ENCODE data around the gene CDC40. TPM values are rescaled to one million over a fixed set of nuclear protein-coding genes. Genes with fewer than 3 reads are reported as not detected.
"Not testable (repeated sequence)": the region's sequence is repeated elsewhere in the genome, so short reads cannot be mapped to it uniquely, and the experiment has no call there.

CDC40 gene
- total RNA-seq, 1 donor = 27.5 TPM

GRCh38 chr6:110226261-110226660 is 46.0 kb downstream of the CDC40 start:
- Histone ChIP-seq H2AFZ (ENCODE audit: low read length) (no peak overlapping the region), H3K4me2 (ENCODE audit: insufficient read depth, low read length) (no peak overlapping the region), H3K4me3 (ENCODE audit: insufficient read depth, low read length) (no peak overlapping the region), H3K27ac (ENCODE audit: low read depth, low read length) (no peak overlapping the region), H3K36me3 (ENCODE audit: insufficient read depth, low read length) (peaks cover 8% of the 10 kb centered on the region), H4K20me1 (ENCODE audit: insufficient read depth, low read length) (no peaks in the 10 kb centered on the region), H3K79me2 (ENCODE audit: insufficient read depth, low read length) (no peaks in the 10 kb centered on the region), H3K27me3 (ENCODE audit: insufficient read depth, low read length) (no peaks in the 10 kb centered on the region), H3K4me1 (ENCODE audit: insufficient read depth, low read length) (no peaks in the 10 kb centered on the region), H3K9me3 (ENCODE audit: low read depth, low read length) (no peaks in the 10 kb centered on the region)
- no peak for TF ChIP-seq CTCF (IDR thresholded peaks at IDR 0.05; ENCODE audit: extremely low read depth, low read depth, low read length)
- no peak for DNase-seq (ENCODE audit: insufficient read length, low spot score, missing footprints)

- H4K20me1 ChIP-seq (ENCODE audit: insufficient read depth, low read length) = no peaks in the 10 kb centered on the region
- DNase-seq (ENCODE audit: insufficient read length, low spot score, missing footprints) = no peak
- no peaks in the 10 kb centered on the region for H3K9me3 ChIP-seq (ENCODE audit: low read depth, low read length)
- H3K4me2 ChIP-seq (ENCODE audit: insufficient read depth, low read length) = no peak overlapping the region
- TF ChIP-seq CTCF (IDR thresholded peaks at IDR 0.05; ENCODE audit: extremely low read depth, low read depth, low read length) = no peak
- peaks cover 7% of the 10 kb centered on the region for H3K4me1 ChIP-seq (ENCODE audit: insufficient read depth, low read length)
- H3K27ac ChIP-seq (ENCODE audit: low read depth, low read length) = peak overlapping the region; percentile 49
- no peaks in the 10 kb centered on the region for H3K79me2 ChIP-seq (ENCODE audit: insufficient read depth, low read length)
- no peaks in the 10 kb centered on the region for H3K27me3 ChIP-seq (ENCODE audit: insufficient read depth, low read length)
- H3K4me3 ChIP-seq (ENCODE audit: insufficient read depth, low read length) = no peak overlapping the region
- H3K36me3 ChIP-seq (ENCODE audit: insufficient read depth, low read length) = peaks cover 3% of the 10 kb centered on the region
- H2AFZ ChIP-seq (ENCODE audit: low read length) = no peak overlapping the region
These were observed 52.2 kb downstream of the CDC40 start for GRCh38 chr6:110232450-110232849.

- no peaks in the 10 kb centered on the region for H3K27me3 ChIP-seq (ENCODE audit: insufficient read depth, low read length)
- H3K9me3 ChIP-seq (ENCODE audit: low read depth, low read length) = no peaks in the 10 kb centered on the region
- TF ChIP-seq CTCF (IDR thresholded peaks at IDR 0.05; ENCODE audit: extremely low read depth, low read depth, low read length) = no peak
- H3K36me3 ChIP-seq (ENCODE audit: insufficient read depth, low read length) = peaks cover 3% of the 10 kb centered on the region
- peak overlapping the region; percentile 52 for H3K4me2 ChIP-seq (ENCODE audit: insufficient read depth, low read length)
- DNase-seq (ENCODE audit: insufficient read length, low spot score, missing footprints) = no peak
- no peaks in the 10 kb centered on the region for H4K20me1 ChIP-seq (ENCODE audit: insufficient read depth, low read length)
- H2AFZ ChIP-seq (ENCODE audit: low read length) = no peak overlapping the region
- no peaks in the 10 kb centered on the region for H3K79me2 ChIP-seq (ENCODE audit: insufficient read depth, low read length)
- H3K4me1 ChIP-seq (ENCODE audit: insufficient read depth, low read length) = peaks cover 7% of the 10 kb centered on the region
- H3K27ac ChIP-seq (ENCODE audit: low read depth, low read length) = peak overlapping the region; percentile 41
- no peak overlapping the region for H3K4me3 ChIP-seq (ENCODE audit: insufficient read depth, low read length)
These were observed 53.6 kb downstream of the CDC40 start for GRCh38 chr6:110233770-110234374.

GRCh38 chr6:110236007-110236406 is 55.8 kb downstream of the CDC40 start:
- H2AFZ ChIP-seq (ENCODE audit: low read length); H3K27ac ChIP-seq (ENCODE audit: low read depth, low read length); DNase-seq (ENCODE audit: insufficient read length, low spot score, missing footprints): not testable (repeated sequence)

More at GRCh38 chr6:110236007-110236406, 55.8 kb downstream of the CDC40 start:
- not testable (repeated sequence) for H4K20me1 ChIP-seq (ENCODE audit: insufficient read depth, low read length); H3K79me2 ChIP-seq (ENCODE audit: insufficient read depth, low read length); H3K27me3 ChIP-seq (ENCODE audit: insufficient read depth, low read length); H3K4me1 ChIP-seq (ENCODE audit: insufficient read depth, low read length); H3K4me2 ChIP-seq (ENCODE audit: insufficient read depth, low read length); H3K9me3 ChIP-seq (ENCODE audit: low read depth, low read length); H3K36me3 ChIP-seq (ENCODE audit: insufficient read depth, low read length); H3K4me3 ChIP-seq (ENCODE audit: insufficient read depth, low read length)
